Keratinocyte (primary cell): Measurements from ENCODE around the gene UNC13C. TPM values are rescaled to one million over a fixed set of nuclear protein-coding genes. Genes with fewer than 3 reads are reported as not detected.

ENCODE experiments used
- DNase-seq: peaks from one replicate; pipeline ENCODE4 v3.0.0-alpha.2; 2011; ENCODE audit warnings: low read depth, missing footprints, low spot score
- FAIRE-seq: peaks from 2 replicates; lab custom pipeline; 2011; peaks lifted over from hg19 to GRCh38; lab: Jason Lieb, UNC
- H2AFZ ChIP-seq: 2 replicates; pipeline ENCODE4 v1.6.0; 2012; ENCODE audit warnings: low read length, control low read depth, inconsistent platforms; ENCODE audit not compliant: control insufficient read depth
- H3K27ac ChIP-seq: 2 replicates; pipeline ENCODE4 v1.5.1; 2011; ENCODE audit warnings: low read length; ENCODE audit not compliant: control insufficient read depth, insufficient read depth
- H3K27me3 ChIP-seq: 3 replicates; pipeline ENCODE4 v1.6.0; 2011; ENCODE audit warnings: low read length; ENCODE audit not compliant: control insufficient read depth, insufficient read depth; ENCODE audit errors: extremely low read depth
- H3K36me3 ChIP-seq, 2 experiments: 2 replicates in 1 of 2; 3 replicates in 1 of 2; pipeline ENCODE4 v1.5.1; 2011; ENCODE audit warnings: low read length in 2 of 2, mild to moderate bottlenecking in 1 of 2; ENCODE audit not compliant: control insufficient read depth in 2 of 2, insufficient read depth in 2 of 2; ENCODE audit errors: extremely low read depth in 1 of 2
- H3K4me1 ChIP-seq: 3 replicates; pipeline ENCODE4 v1.5.1; 2011; ENCODE audit warnings: low read length; ENCODE audit not compliant: control insufficient read depth, insufficient read depth; ENCODE audit errors: extremely low read depth
- H3K4me2 ChIP-seq: 3 replicates; pipeline ENCODE4 v1.6.0; 2011; ENCODE audit warnings: low read depth, low read length; ENCODE audit not compliant: control insufficient read depth, insufficient read depth; ENCODE audit errors: extremely low read depth
- H3K4me3 ChIP-seq, 3 experiments: fragments of 200-600 bp in 1 of 3; sonication (generic) in 1 of 3; 2 replicates in 2 of 3; 3 replicates in 1 of 3; pipeline ENCODE4 v1.5.1; 2011 to 2016; ENCODE audit warnings: low read length in 3 of 3, mild to moderate bottlenecking in 3 of 3, control low read depth in 2 of 3, inconsistent platforms in 1 of 3, low read depth in 1 of 3, mixed read lengths in 1 of 3, mixed run types in 1 of 3, moderate library complexity in 1 of 3; ENCODE audit not compliant: control insufficient read depth in 2 of 3, insufficient read depth in 2 of 3; ENCODE audit errors: extremely low read depth in 1 of 3
- H3K79me2 ChIP-seq: 2 replicates; pipeline ENCODE4 v1.6.0; 2012; ENCODE audit warnings: low read length; ENCODE audit not compliant: control insufficient read depth, insufficient read depth
- H3K9ac ChIP-seq: 3 replicates; pipeline ENCODE4 v1.6.0; 2011; ENCODE audit warnings: low read length; ENCODE audit not compliant: control insufficient read depth, insufficient read depth; ENCODE audit errors: extremely low read depth
- H3K9me1 ChIP-seq: 3 replicates; pipeline ENCODE4 v1.6.0; 2011; ENCODE audit warnings: low read length; ENCODE audit not compliant: control insufficient read depth, insufficient read depth; ENCODE audit errors: extremely low read depth
- H3K9me3 ChIP-seq: 2 replicates; pipeline ENCODE4 v1.5.1; 2012; ENCODE audit warnings: low read depth, low read length; ENCODE audit not compliant: control insufficient read depth
- H4K20me1 ChIP-seq: 3 replicates; pipeline ENCODE4 v1.6.0; 2011; ENCODE audit warnings: low read length; ENCODE audit not compliant: control insufficient read depth, insufficient read depth; ENCODE audit errors: extremely low read depth
- EZH2 ChIP-seq: IDR thresholded peaks from one replicate; pipeline ENCODE4 v1.6.1; 2012; ENCODE audit warnings: inconsistent platforms, mild to moderate bottlenecking, low read length, moderate library complexity
- dilution Hi-C: fragments of 300-500 bp; cut with MboI; formaldehyde crosslinking; loops from one replicate; pipeline ENCODE4 v1.7.0; 2020; ENCODE audit warnings: low sequenced_read_pairs; ENCODE audit not compliant: extremely low pct_ligation_motif_present
- polyA plus RNA-seq, 5 experiments: library from polyadenylated mRNA; depleted of rRNA in 3 of 5; stranded (reverse) in 3 of 5; stranded (forward) in 1 of 5; unstranded in 1 of 5; fragments of >200 nt; gene quantifications; 1 replicate in 1 of 5; 2 replicates in 3 of 5; 3 replicates in 1 of 5; pipeline versions ENCODE4 v1.2.1 to v1.2.3, GENCODE V29; 2011 to 2012; ENCODE audit warnings: missing spikeins in 2 of 5, low read depth in 1 of 5, low replicate concordance in 1 of 5
- TF ChIP-seq, protein P1 (sequence below), 3 experiments: IDR thresholded peaks in 1 of 3; conservative IDR thresholded peaks in 1 of 3; optimal IDR thresholded peaks in 1 of 3; 2 replicates in 2 of 3; 3 replicates in 1 of 3; pipeline versions ENCODE3 to v1.5.1; 2011; ENCODE audit warnings: low read length in 3 of 3, mild to moderate bottlenecking in 3 of 3, moderate library complexity in 2 of 3, control low read depth in 1 of 3, inconsistent platforms in 1 of 3; ENCODE audit not compliant: insufficient read depth in 2 of 3; ENCODE audit errors: extremely low read depth in 1 of 3

Gene UNC13C
- polyA plus RNA-seq, 1 donor (not counting 4 experiments of a cell fraction or from before 2014, with no cell fraction given), result not detected

GRCh38 chr15:54014067-54014655 is 35.9 kb downstream of the UNC13C start:
- Histone ChIP-seq H3K9ac (no peak overlapping the region), H3K36me3 (no peaks in the 10 kb centered on the region), H3K9me3 (no peaks in the 10 kb centered on the region), H3K4me3 (no peak overlapping the region), H2AFZ (no peak overlapping the region), H3K27ac (no peak overlapping the region), H3K79me2 (no peaks in the 10 kb centered on the region), H4K20me1 (no peaks in the 10 kb centered on the region), H3K27me3 (no peaks in the 10 kb centered on the region), H3K9me1 (no peaks in the 10 kb centered on the region), H3K4me1 (no peaks in the 10 kb centered on the region), H3K4me2 (no peak overlapping the region)
- DNase-seq (no peak), FAIRE-seq (no peak)
- dilution Hi-C loops, result no loop called here
- TF ChIP-seq, protein P1, sequence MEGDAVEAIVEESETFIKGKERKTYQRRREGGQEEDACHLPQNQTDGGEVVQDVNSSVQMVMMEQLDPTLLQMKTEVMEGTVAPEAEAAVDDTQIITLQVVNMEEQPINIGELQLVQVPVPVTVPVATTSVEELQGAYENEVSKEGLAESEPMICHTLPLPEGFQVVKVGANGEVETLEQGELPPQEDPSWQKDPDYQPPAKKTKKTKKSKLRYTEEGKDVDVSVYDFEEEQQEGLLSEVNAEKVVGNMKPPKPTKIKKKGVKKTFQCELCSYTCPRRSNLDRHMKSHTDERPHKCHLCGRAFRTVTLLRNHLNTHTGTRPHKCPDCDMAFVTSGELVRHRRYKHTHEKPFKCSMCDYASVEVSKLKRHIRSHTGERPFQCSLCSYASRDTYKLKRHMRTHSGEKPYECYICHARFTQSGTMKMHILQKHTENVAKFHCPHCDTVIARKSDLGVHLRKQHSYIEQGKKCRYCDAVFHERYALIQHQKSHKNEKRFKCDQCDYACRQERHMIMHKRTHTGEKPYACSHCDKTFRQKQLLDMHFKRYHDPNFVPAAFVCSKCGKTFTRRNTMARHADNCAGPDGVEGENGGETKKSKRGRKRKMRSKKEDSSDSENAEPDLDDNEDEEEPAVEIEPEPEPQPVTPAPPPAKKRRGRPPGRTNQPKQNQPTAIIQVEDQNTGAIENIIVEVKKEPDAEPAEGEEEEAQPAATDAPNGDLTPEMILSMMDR (optimal IDR thresholded peaks at IDR 0.05 in 1 of 3, IDR thresholded peaks at IDR 0.05 in 1 of 3, conservative IDR thresholded peaks at IDR 0.05 in 1 of 3; ENCODE audit: extremely low read depth in 1 of 3, insufficient read depth in 2 of 3, low read length in 3 of 3), result no peak
- no peak for TF ChIP-seq EZH2

GRCh38 chr15:54017251-54017650 is 39.0 kb downstream of the UNC13C start:
- no peak overlapping the region for H3K4me3 ChIP-seq
- no peak overlapping the region for H3K4me2 ChIP-seq
- DNase-seq (no peak), FAIRE-seq (no peak)
- H3K4me1 ChIP-seq, result no peaks in the 10 kb centered on the region
- no peaks in the 10 kb centered on the region for H3K36me3 ChIP-seq
- no peaks in the 10 kb centered on the region for H3K79me2 ChIP-seq
- no peak overlapping the region for H3K9ac ChIP-seq
- no peaks in the 10 kb centered on the region for H4K20me1 ChIP-seq
- dilution Hi-C loops, result no loop called here
- H3K9me1 ChIP-seq, result no peaks in the 10 kb centered on the region
- no peak overlapping the region for H3K27ac ChIP-seq
- TF ChIP-seq, protein P1 (optimal IDR thresholded peaks at IDR 0.05 in 1 of 3, IDR thresholded peaks at IDR 0.05 in 1 of 3, conservative IDR thresholded peaks at IDR 0.05 in 1 of 3; ENCODE audit: extremely low read depth in 1 of 3, insufficient read depth in 2 of 3, low read length in 3 of 3), result no peak
- TF ChIP-seq EZH2, result no peak
- H2AFZ ChIP-seq, result no peak overlapping the region
- H3K9me3 ChIP-seq, result no peaks in the 10 kb centered on the region
- H3K27me3 ChIP-seq, result no peaks in the 10 kb centered on the region
